Measurements from ENCODE around the gene FAM117B.

- TF ChIP-seq CTCF (IDR thresholded peaks at IDR 0.05; ENCODE audit: insufficient read depth, low read length, poor library complexity, severe bottlenecking) (no peak), EZH2phosphoT487 (conservative IDR thresholded peaks at IDR 0.05; ENCODE audit: low read length) (no peak)
Observed at GRCh38 chr2:202638721-202639120, 4.0 kb downstream of the FAM117B start.
